Measurements from ENCODE around the gene ACY1. TPM values are rescaled to one million over a fixed set of nuclear protein-coding genes. Genes with fewer than 3 reads are reported as not detected.

The ACY1 gene
- total and polyA plus RNA-seq, 10 of the 15 experiments (the other 5 are each of a cell fraction or from before 2014, with no cell fraction given) = 18.5 to 42.2 (median 27.8) TPM

DNA sequence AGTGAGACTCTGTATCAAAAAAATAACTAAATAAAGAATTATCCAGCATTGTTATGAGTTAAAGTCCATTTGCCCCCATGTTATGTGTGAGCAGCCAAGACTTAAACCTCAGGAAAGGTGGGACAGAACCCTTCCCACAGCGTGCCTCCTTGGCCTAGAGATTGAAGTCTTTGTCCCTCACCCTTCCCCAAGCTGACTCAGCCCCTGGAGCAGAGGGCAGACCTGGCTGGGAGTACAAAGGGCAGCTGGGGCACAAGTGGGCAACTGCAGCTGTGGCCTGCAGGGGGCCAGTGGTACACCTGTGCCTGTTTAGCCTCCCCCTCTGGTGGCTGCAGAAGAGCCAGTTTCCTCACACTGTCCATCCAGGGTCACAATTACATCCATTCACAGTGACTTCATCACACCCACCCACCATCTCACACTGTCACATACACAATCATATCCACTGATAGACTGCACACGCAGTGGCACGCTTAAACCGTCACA, 940 bp upstream of the ACY1 start (continued):
- TF ChIP-seq TCF12 (IDR thresholded peaks at IDR 0.05; ENCODE audit: low read depth, low read length) (0 out of 2 replicates have a peak, but pooled peaks have one; percentile 62), USF2 (IDR thresholded peaks at IDR 0.05; ENCODE audit: borderline replicate concordance, low read depth, low read length) (no peak), IRF4 (IDR thresholded peaks at IDR 0.05; ENCODE audit: low read depth, low read length) (no peak), SUZ12 (IDR thresholded peaks at IDR 0.05; ENCODE audit: unreplicated experiment) (no peak)

GRCh38 chr3:51983578-51984268, 388 bp downstream of the ACY1 start:
- peak overlapping the region; percentile 91 for H2AFZ ChIP-seq (ENCODE audit: control insufficient read depth, low read depth, low read length)
- TF ChIP-seq KLF5 (IDR thresholded peaks at IDR 0.05; ENCODE audit: partially characterized antibody) (no peak), JUNB (IDR thresholded peaks at IDR 0.05) (no peak), REST (IDR thresholded peaks at IDR 0.05; ENCODE audit: low read depth, low read length) (no peak), RB1 (IDR thresholded peaks at IDR 0.05; ENCODE audit: borderline replicate concordance) (no peak), NBN (IDR thresholded peaks at IDR 0.05) (peak; percentile 59; the same call in 1 of the 2 replicates), HDGF (IDR thresholded peaks at IDR 0.05) (peak; percentile 71), CBX3 (IDR thresholded peaks at IDR 0.05; ENCODE audit: borderline replicate concordance, low read depth) (no peak), ZNF274 (IDR thresholded peaks at IDR 0.05; ENCODE audit: insufficient read depth, insufficient read length) (no peak), YY1 (IDR thresholded peaks at IDR 0.05; ENCODE audit: low read depth, low read length) (no peak)
- TF ChIP-seq, protein P1, sequence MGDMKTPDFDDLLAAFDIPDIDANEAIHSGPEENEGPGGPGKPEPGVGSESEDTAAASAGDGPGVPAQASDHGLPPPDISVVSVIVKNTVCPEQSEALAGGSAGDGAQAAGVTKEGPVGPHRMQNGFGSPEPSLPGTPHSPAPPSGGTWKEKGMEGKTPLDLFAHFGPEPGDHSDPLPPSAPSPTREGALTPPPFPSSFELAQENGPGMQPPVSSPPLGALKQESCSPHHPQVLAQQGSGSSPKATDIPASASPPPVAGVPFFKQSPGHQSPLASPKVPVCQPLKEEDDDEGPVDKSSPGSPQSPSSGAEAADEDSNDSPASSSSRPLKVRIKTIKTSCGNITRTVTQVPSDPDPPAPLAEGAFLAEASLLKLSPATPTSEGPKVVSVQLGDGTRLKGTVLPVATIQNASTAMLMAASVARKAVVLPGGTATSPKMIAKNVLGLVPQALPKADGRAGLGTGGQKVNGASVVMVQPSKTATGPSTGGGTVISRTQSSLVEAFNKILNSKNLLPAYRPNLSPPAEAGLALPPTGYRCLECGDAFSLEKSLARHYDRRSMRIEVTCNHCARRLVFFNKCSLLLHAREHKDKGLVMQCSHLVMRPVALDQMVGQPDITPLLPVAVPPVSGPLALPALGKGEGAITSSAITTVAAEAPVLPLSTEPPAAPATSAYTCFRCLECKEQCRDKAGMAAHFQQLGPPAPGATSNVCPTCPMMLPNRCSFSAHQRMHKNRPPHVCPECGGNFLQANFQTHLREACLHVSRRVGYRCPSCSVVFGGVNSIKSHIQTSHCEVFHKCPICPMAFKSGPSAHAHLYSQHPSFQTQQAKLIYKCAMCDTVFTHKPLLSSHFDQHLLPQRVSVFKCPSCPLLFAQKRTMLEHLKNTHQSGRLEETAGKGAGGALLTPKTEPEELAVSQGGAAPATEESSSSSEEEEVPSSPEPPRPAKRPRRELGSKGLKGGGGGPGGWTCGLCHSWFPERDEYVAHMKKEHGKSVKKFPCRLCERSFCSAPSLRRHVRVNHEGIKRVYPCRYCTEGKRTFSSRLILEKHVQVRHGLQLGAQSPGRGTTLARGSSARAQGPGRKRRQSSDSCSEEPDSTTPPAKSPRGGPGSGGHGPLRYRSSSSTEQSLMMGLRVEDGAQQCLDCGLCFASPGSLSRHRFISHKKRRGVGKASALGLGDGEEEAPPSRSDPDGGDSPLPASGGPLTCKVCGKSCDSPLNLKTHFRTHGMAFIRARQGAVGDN (IDR thresholded peaks at IDR 0.05) = 0 out of 2 replicates have a peak, but pooled peaks have one; percentile 3

More at GRCh38 chr3:51983578-51984268, 388 bp downstream of the ACY1 start:
- H3K27me3 ChIP-seq (replicated peaks in 1 of 2; ENCODE audit: control insufficient read depth in 2 of 2, insufficient read depth in 2 of 2, low read length in 1 of 2) = no peaks in the 10 kb centered on the region
- H3K9ac ChIP-seq (ENCODE audit: control insufficient read depth, insufficient read depth, low read length) = peak overlapping the region; percentile 83; the same call in 1 of the 2 replicates
- peaks cover 3% of the 10 kb centered on the region for H3K79me2 ChIP-seq (ENCODE audit: control insufficient read depth, insufficient read depth, low read length)
- H3K9me3 ChIP-seq (replicated peaks; ENCODE audit: control insufficient read depth, insufficient read depth, low read length) = no peaks in the 10 kb centered on the region
- no peak for FAIRE-seq
- BruUV-seq (replicated peaks) = TSS peak; percentile 96
- ChIA-PET POLR2A (interaction anchor here (0.8 to 4.0 kb wide), 7 partner anchors 10 to 1417 kb away, joined by 3 to 30 read pairs (median 5); partner anchors contain the start of genes ABHD14A, ABHD14B, C3orf18 and DUSP7), RAD21 (ENCODE audit: unreplicated experiment) (interaction anchor here (0.9 to 3.3 kb wide), 5 partner anchors 9 to 138 kb away, joined by 3 to 30 read pairs (median 5); partner anchors contain the start of genes ABHD14A, ABHD14B, PARP3 and PCBP4), SMC1A (ENCODE audit: uncharacterized antibody, unreplicated experiment) (interaction anchor here (1.3 to 2.8 kb wide), 3 partner anchors 10 to 40 kb away, joined by 8 to 17 read pairs (median 12); partner anchors contain the start of genes ABHD14A, ABHD14B and RPL29), CTCF (interaction anchor here (0.6 to 4.6 kb wide), 15 partner anchors 9 to 429 kb away, joined by 3 to 56 read pairs (median 4); partner anchors contain the start of genes ABHD14A, ABHD14B, PARP3 and PCBP4)
- 77% methylated on average over 22 of the region's 22 CpGs for WGBS (ENCODE audit: insufficient coverage, insufficient replicate concordance, low lambda C conversion rate, missing lambda C conversion rate)
- in situ Hi-C loops (cut with MboI) = no loop called here
- peaks cover 8% of the 10 kb centered on the region for H3K4me1 ChIP-seq (ENCODE audit: control insufficient read depth, insufficient read depth, low read length)
- H3K27ac ChIP-seq (ENCODE audit: control insufficient read depth, insufficient read depth) = peak overlapping the region; percentile 73
- no peaks in the 10 kb centered on the region for H3K36me3 ChIP-seq (ENCODE audit: control insufficient read depth in 2 of 2, insufficient read depth in 2 of 2, low read length in 1 of 2)
- H3K4me3 ChIP-seq = peak overlapping the region; percentile 97
- intact Hi-C loops (cut with micrococcal nuclease; ENCODE audit: unreplicated experiment) = no loop called here
- H3K4me2 ChIP-seq (ENCODE audit: control insufficient read depth, insufficient read depth) = peak overlapping the region; percentile 96
- H4K20me1 ChIP-seq (ENCODE audit: control insufficient read depth, insufficient read depth) = no peaks in the 10 kb centered on the region
- no peak for DNase-seq (ENCODE audit: low read depth, low spot score)
- ATAC-seq = no peak

All from GM12878 (cell line).